ENCODE data around the gene PODXL.
"Not testable (repeated sequence)": the region's sequence is repeated elsewhere in the genome, so short reads cannot be mapped to it uniquely, and the experiment has no call there.

The PODXL gene

GRCh38 chr7:131507592-131508331 lies 48.7 kb downstream of the PODXL start:
- Histone ChIP-seq H3K27me3 (replicated peaks; ENCODE audit: control insufficient read depth, insufficient read depth, low read length) (no peaks in the 10 kb centered on the region), H3K36me3 (ENCODE audit: control insufficient read depth, insufficient read depth, low read length) (no peaks in the 10 kb centered on the region), H3K4me3 (replicated peaks; ENCODE audit: low read depth, low read length) (no peak overlapping the region)
- peak; percentile 45 for DNase-seq (ENCODE audit: extremely low read depth, insufficient read length)
- peak; percentile 97 for TF ChIP-seq CTCF (IDR thresholded peaks at IDR 0.05; ENCODE audit: insufficient read depth, low read length, poor library complexity, severe bottlenecking)

GRCh38 chr7:131506597-131506996 lies 49.8 kb downstream of the PODXL start:
- Histone ChIP-seq H3K4me3 (replicated peaks; ENCODE audit: low read depth, low read length) (no peak overlapping the region), H3K27me3 (replicated peaks; ENCODE audit: control insufficient read depth, insufficient read depth, low read length) (no peaks in the 10 kb centered on the region), H3K36me3 (ENCODE audit: control insufficient read depth, insufficient read depth, low read length) (no peaks in the 10 kb centered on the region; the same call in 1 of the 2 replicates)
- no peak for DNase-seq (ENCODE audit: extremely low read depth, insufficient read length)
- no peak for TF ChIP-seq CTCF (IDR thresholded peaks at IDR 0.05; ENCODE audit: insufficient read depth, low read length, poor library complexity, severe bottlenecking)

GRCh38 chr7:131505636-131506557 lies 50.5 kb downstream of the PODXL start:
- TF ChIP-seq CTCF (IDR thresholded peaks at IDR 0.05; ENCODE audit: insufficient read depth, low read length, poor library complexity, severe bottlenecking): no peak
- Histone ChIP-seq H3K27me3 (replicated peaks; ENCODE audit: control insufficient read depth, insufficient read depth, low read length) (no peaks in the 10 kb centered on the region), H3K36me3 (ENCODE audit: control insufficient read depth, insufficient read depth, low read length) (no peaks in the 10 kb centered on the region; the same call in 1 of the 2 replicates), H3K4me3 (replicated peaks; ENCODE audit: low read depth, low read length) (no peak overlapping the region)
- DNase-seq (ENCODE audit: extremely low read depth, insufficient read length): no peak

GRCh38 chr7:131505037-131505620 lies 51.3 kb downstream of the PODXL start:
- H3K36me3 ChIP-seq (ENCODE audit: control insufficient read depth, insufficient read depth, low read length); DNase-seq (ENCODE audit: extremely low read depth, insufficient read length); H3K27me3 ChIP-seq (replicated peaks; ENCODE audit: control insufficient read depth, insufficient read depth, low read length); H3K4me3 ChIP-seq (replicated peaks; ENCODE audit: low read depth, low read length): not testable (repeated sequence)

- no peak for TF ChIP-seq CTCF (IDR thresholded peaks at IDR 0.05; ENCODE audit: insufficient read depth, low read length, poor library complexity, severe bottlenecking)
- H3K36me3 ChIP-seq (ENCODE audit: control insufficient read depth, insufficient read depth, low read length): peaks cover 1% of the 10 kb centered on the region
- H3K27me3 ChIP-seq (replicated peaks; ENCODE audit: control insufficient read depth, insufficient read depth, low read length): no peaks in the 10 kb centered on the region
- no peak overlapping the region for H3K4me3 ChIP-seq (replicated peaks; ENCODE audit: low read depth, low read length)
- DNase-seq (ENCODE audit: extremely low read depth, insufficient read length): no peak
These were observed 52.1 kb downstream of the PODXL start for GRCh38 chr7:131504157-131504899.
